ENCODE data around the gene MRPL47.

MRPL47 gene

DNA sequence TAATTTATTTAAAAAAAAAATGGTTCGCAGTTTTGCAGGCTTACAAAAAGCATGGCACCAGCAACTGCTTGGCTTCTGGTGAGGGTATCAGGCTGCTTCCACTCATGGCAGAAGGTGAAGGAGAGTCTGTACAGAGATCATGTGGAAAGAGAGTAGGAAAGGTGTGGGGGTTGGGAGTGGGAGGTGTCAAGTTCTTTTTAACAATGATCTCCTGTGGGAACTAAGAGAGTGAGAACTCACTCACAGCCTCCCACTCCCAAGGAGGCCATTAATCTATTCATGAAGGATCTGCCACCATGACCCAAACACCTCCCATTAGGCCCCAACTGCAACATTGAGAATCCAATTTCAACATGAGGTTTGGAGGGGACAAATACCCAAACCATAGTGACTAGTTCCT lies 62.8 kb downstream of the MRPL47 start:
- Histone ChIP-seq H3K4me1 (ENCODE audit: low read depth, poor library complexity, severe bottlenecking) (peaks cover 3% of the 10 kb centered on the region), H3K36me3 (ENCODE audit: insufficient read depth) (no peaks in the 10 kb centered on the region), H3K27me3 (ENCODE audit: insufficient read depth, low read depth) (no peaks in the 10 kb centered on the region), H3K79me2 (ENCODE audit: insufficient read depth, low read depth) (no peaks in the 10 kb centered on the region), H3K9ac (no peak overlapping the region), H3K4me3 (IDR thresholded peaks at IDR 0.05; ENCODE audit: insufficient read depth, low read depth, low read length) (no peak overlapping the region), H4K20me1 (ENCODE audit: insufficient read depth) (no peaks in the 10 kb centered on the region), H2AFZ (ENCODE audit: low read depth) (no peak overlapping the region), H3K4me2 (no peak overlapping the region), H3K27ac (no peak overlapping the region)
- TF ChIP-seq, protein P1, sequence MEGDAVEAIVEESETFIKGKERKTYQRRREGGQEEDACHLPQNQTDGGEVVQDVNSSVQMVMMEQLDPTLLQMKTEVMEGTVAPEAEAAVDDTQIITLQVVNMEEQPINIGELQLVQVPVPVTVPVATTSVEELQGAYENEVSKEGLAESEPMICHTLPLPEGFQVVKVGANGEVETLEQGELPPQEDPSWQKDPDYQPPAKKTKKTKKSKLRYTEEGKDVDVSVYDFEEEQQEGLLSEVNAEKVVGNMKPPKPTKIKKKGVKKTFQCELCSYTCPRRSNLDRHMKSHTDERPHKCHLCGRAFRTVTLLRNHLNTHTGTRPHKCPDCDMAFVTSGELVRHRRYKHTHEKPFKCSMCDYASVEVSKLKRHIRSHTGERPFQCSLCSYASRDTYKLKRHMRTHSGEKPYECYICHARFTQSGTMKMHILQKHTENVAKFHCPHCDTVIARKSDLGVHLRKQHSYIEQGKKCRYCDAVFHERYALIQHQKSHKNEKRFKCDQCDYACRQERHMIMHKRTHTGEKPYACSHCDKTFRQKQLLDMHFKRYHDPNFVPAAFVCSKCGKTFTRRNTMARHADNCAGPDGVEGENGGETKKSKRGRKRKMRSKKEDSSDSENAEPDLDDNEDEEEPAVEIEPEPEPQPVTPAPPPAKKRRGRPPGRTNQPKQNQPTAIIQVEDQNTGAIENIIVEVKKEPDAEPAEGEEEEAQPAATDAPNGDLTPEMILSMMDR (conservative IDR thresholded peaks at IDR 0.05; ENCODE audit: low read depth, low read length): no peak

DNA sequence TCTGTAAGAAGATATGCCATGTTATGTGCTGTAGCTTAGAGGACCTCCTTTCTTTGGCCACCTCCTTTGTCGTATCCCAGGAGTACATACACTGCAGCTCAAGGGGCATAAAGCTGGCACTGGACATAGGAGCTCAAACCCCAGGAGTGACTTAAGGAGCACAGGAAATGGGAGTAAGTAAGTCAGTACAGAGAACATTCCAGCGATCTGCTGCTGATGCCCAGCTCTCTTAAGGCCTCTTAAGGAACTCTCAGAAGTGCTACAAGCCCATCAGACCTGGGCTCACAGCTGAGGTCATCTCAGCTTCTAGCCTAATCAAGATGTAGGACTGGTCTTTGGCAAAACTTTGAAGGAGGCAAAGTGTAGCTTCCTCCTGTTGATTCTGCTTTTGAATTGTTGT lies 63.3 kb downstream of the MRPL47 start:
- Histone ChIP-seq H3K4me2 (no peak overlapping the region), H3K4me1 (ENCODE audit: low read depth, poor library complexity, severe bottlenecking) (no peaks in the 10 kb centered on the region), H4K20me1 (ENCODE audit: insufficient read depth) (no peaks in the 10 kb centered on the region), H3K27ac (no peak overlapping the region), H3K9ac (no peak overlapping the region), H3K36me3 (ENCODE audit: insufficient read depth) (no peaks in the 10 kb centered on the region), H3K79me2 (ENCODE audit: insufficient read depth, low read depth) (no peaks in the 10 kb centered on the region), H2AFZ (ENCODE audit: low read depth) (no peak overlapping the region), H3K4me3 (IDR thresholded peaks at IDR 0.05; ENCODE audit: insufficient read depth, low read depth, low read length) (no peak overlapping the region), H3K27me3 (ENCODE audit: insufficient read depth, low read depth) (no peaks in the 10 kb centered on the region)
- TF ChIP-seq, protein P1 (conservative IDR thresholded peaks at IDR 0.05; ENCODE audit: low read depth, low read length): no peak

All from KMS-11 (cell line).